HG03378 (cell line): Measurements from ENCODE around the gene ARHGEF5.
"Not testable (repeated sequence)": the region's sequence is repeated elsewhere in the genome, so short reads cannot be mapped to it uniquely, and the experiment has no call there.

Experiments
- ATAC-seq: cut with Tn5 transposase; IDR thresholded peaks from one replicate; pipeline ENCODE4 v1.9.1; 2021; ENCODE audit warnings: mild to moderate bottlenecking, moderate library complexity; ENCODE audit not compliant: unreplicated experiment

ARHGEF5 gene

GRCh38 chr7:144355176-144355822, at the start of gene ARHGEF5:
ARHGEF5 (plus strand) TSS chr7:144355402; CDS start chr7:144362670, 7,268 bp downstream.
- peak; percentile 65 for ATAC-seq

GRCh38 chr7:144309702-144310101, 45.5 kb upstream of the ARHGEF5 start:
- not testable (repeated sequence) for ATAC-seq

- not testable (repeated sequence) for ATAC-seq
Measured at GRCh38 chr7:144311218-144311617, 44.0 kb upstream of the ARHGEF5 start.

GRCh38 chr7:144311872-144312469, 43.2 kb upstream of the ARHGEF5 start, which contains the start of gene OR2A1:
OR2A1 (plus strand) TSS chr7:144312419; CDS start chr7:144318125, 5,706 bp downstream.
- not testable (repeated sequence) for ATAC-seq

GRCh38 chr7:144317537-144317936, 37.7 kb upstream of the ARHGEF5 start:
- ATAC-seq = not testable (repeated sequence)

- not testable (repeated sequence) for ATAC-seq
Measured at GRCh38 chr7:144319547-144319946, 35.7 kb upstream of the ARHGEF5 start.

- not testable (repeated sequence) for ATAC-seq
Measured at GRCh38 chr7:144321677-144322206, 33.5 kb upstream of the ARHGEF5 start.

GRCh38 chr7:144323359-144323758, 31.8 kb upstream of the ARHGEF5 start:
- not testable (repeated sequence) for ATAC-seq

- not testable (repeated sequence) for ATAC-seq
Measured at GRCh38 chr7:144325868-144326267, 29.3 kb upstream of the ARHGEF5 start.

- ATAC-seq = not testable (repeated sequence)
Measured at GRCh38 chr7:144330044-144330443, 25.2 kb upstream of the ARHGEF5 start.

- ATAC-seq = not testable (repeated sequence)
Measured at GRCh38 chr7:144331221-144331995, 23.8 kb upstream of the ARHGEF5 start.

- not testable (repeated sequence) for ATAC-seq
Measured at GRCh38 chr7:144331996-144332288, 23.3 kb upstream of the ARHGEF5 start.

GRCh38 chr7:144348625-144349024, 6.6 kb upstream of the ARHGEF5 start:
- peak; percentile 30 for ATAC-seq

- ATAC-seq = not testable (repeated sequence)
Measured at GRCh38 chr7:144351667-144352066, 3.5 kb upstream of the ARHGEF5 start.

GRCh38 chr7:144356185-144356584, 983 bp downstream of the ARHGEF5 start:
- not testable (repeated sequence) for ATAC-seq

GRCh38 chr7:144356860-144357259, 1.7 kb downstream of the ARHGEF5 start:
- not testable (repeated sequence) for ATAC-seq

- ATAC-seq = not testable (repeated sequence)
Measured at GRCh38 chr7:144362061-144362460, 6.9 kb downstream of the ARHGEF5 start.

- not testable (repeated sequence) for ATAC-seq
Measured at GRCh38 chr7:144365523-144365922, 10.3 kb downstream of the ARHGEF5 start.

- ATAC-seq = not testable (repeated sequence)
Measured at GRCh38 chr7:144367250-144367649, 12.0 kb downstream of the ARHGEF5 start.

- not testable (repeated sequence) for ATAC-seq
Measured at GRCh38 chr7:144369221-144369620, 14.0 kb downstream of the ARHGEF5 start.

GRCh38 chr7:144378651-144379050, 23.4 kb downstream of the ARHGEF5 start:
- no peak for ATAC-seq
